A673 (cell line): Measurements from ENCODE around the gene LEMD1. TPM values are rescaled to one million over a fixed set of nuclear protein-coding genes. Genes with fewer than 3 reads are reported as not detected.

Experiments
- BruUV-seq: library from RNA; stranded (reverse); fragments of 400-500 nt; replicated peaks from 2 replicates; lab custom pipeline; 2021; lab: Mats Ljungman, UMichigan
- CTCF ChIA-PET: fragments of 300-600 bp; sonication (Branson Sonifier 250); formaldehyde crosslinking; loops from one replicate; lab custom pipeline; 2022; ENCODE audit warnings: antibody characterized with exemption; lab: Charles Lee
- POLR2A ChIA-PET: fragments of 300-600 bp; sonication (Branson Sonifier 250); formaldehyde crosslinking; loops from one replicate; lab custom pipeline; 2022; ENCODE audit warnings: antibody characterized with exemption; ENCODE audit not compliant: low non-redundant PET; lab: Charles Lee
- DNase-seq: peaks from one replicate; pipeline ENCODE4 v3.0.0-alpha.2; 2015; ENCODE audit warnings: low spot score
- H3K27ac ChIP-seq: fragments of 200-600 bp; sonication (generic); 2 replicates; pipeline ENCODE4 v1.5.1; 2016; ENCODE audit warnings: mixed run types, low read depth, mild to moderate bottlenecking, mixed read lengths, antibody characterized with exemption, low read length; ENCODE audit not compliant: poor library complexity, severe bottlenecking
- H3K27me3 ChIP-seq: fragments of 200-600 bp; sonication (generic); replicated peaks from 2 replicates; pipeline ENCODE4 v1.6.1; 2017; ENCODE audit warnings: mixed run types, low read depth, mild to moderate bottlenecking, mixed read lengths, antibody characterized with exemption, low read length; ENCODE audit not compliant: insufficient read depth, poor library complexity
- H3K36me3 ChIP-seq: fragments of 200-600 bp; sonication (generic); 2 replicates; pipeline ENCODE4 v1.6.1; 2016; ENCODE audit warnings: mixed run types, mild to moderate bottlenecking, mixed read lengths, antibody characterized with exemption, low read length; ENCODE audit not compliant: insufficient read depth, poor library complexity, severe bottlenecking
- H3K4me1 ChIP-seq: fragments of 200-600 bp; sonication (generic); 2 replicates; pipeline ENCODE4 v1.6.1; 2017; ENCODE audit warnings: mixed run types, mild to moderate bottlenecking, mixed read lengths, antibody characterized with exemption, low read length; ENCODE audit not compliant: insufficient read depth, poor library complexity, severe bottlenecking
- H3K4me3 ChIP-seq: fragments of 200-600 bp; sonication (generic); 2 replicates; pipeline ENCODE4 v1.5.1; 2016; ENCODE audit warnings: low read depth, mixed run types, mild to moderate bottlenecking, mixed read lengths, low read length; ENCODE audit not compliant: poor library complexity, severe bottlenecking
- H3K9me3 ChIP-seq: fragments of 200-600 bp; sonication (generic); 2 replicates; pipeline ENCODE4 v1.6.1; 2016; ENCODE audit warnings: mixed run types, low read depth, mild to moderate bottlenecking, mixed read lengths, antibody characterized with exemption, low read length; ENCODE audit not compliant: poor library complexity, severe bottlenecking
- EZH2 ChIP-seq: fragments of 200-600 bp; sonication (generic); IDR thresholded peaks from 2 replicates; pipeline ENCODE4 v1.6.1; 2017; ENCODE audit warnings: borderline replicate concordance, low read depth, mild to moderate bottlenecking, mixed read lengths, antibody characterized with exemption, low read length; ENCODE audit not compliant: poor library complexity, severe bottlenecking
- intact Hi-C: fragments of 100-400 bp; cut with micrococcal nuclease; formaldehyde crosslinking; loops from one replicate; pipeline ENCODE4 v1.10.0; 2022; ENCODE audit not compliant: unreplicated experiment
- total RNA-seq: library from RNA; stranded (reverse); gene quantifications from 2 replicates; pipeline ENCODE4 v1.2.3, GENCODE V29; 2021
- TF ChIP-seq, protein P1 (sequence below): fragments of 300-800, 200-600 bp; sonication (generic); conservative IDR thresholded peaks from 2 replicates; pipeline ENCODE4 v1.5.1; 2017; ENCODE audit warnings: low read depth, mild to moderate bottlenecking, antibody characterized with exemption, low read length, moderate library complexity, mixed read lengths

Gene LEMD1
- total RNA-seq, 1 experiment from 2014 or later, result 1.5 TPM

GRCh38 chr1:205343431-205344065 is 78.3 kb downstream of the LEMD1 start:
- no TSS peak for BruUV-seq

DNA sequence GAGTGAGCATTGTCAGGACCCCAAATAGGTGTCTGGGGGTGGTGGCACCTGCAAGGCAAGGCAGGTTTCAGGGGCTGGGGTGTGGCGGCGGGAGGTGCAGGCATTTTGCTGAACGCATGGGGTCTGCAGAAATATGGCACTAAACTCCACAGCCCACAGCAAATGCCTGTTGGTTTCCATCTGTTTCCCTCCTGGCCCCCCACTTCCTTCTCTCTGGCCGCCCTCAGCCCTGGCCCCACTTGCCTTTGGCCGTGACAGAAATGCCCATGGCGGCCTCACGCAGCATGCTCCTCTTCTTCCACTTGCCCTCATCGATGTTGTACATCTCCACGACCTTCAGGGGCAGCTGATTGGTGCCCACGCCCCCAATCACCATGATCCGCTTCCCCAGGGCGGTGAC is 78.9 kb downstream of the LEMD1 start:
- Histone ChIP-seq H3K27ac (no peak overlapping the region), H3K4me3 (peak overlapping the region; percentile 44), H3K9me3 (no peaks in the 10 kb centered on the region), H3K4me1 (peaks cover 4% of the 10 kb centered on the region), H3K36me3 (no peaks in the 10 kb centered on the region), H3K27me3 (peaks cover 21% of the 10 kb centered on the region)
- TF ChIP-seq, protein P1, sequence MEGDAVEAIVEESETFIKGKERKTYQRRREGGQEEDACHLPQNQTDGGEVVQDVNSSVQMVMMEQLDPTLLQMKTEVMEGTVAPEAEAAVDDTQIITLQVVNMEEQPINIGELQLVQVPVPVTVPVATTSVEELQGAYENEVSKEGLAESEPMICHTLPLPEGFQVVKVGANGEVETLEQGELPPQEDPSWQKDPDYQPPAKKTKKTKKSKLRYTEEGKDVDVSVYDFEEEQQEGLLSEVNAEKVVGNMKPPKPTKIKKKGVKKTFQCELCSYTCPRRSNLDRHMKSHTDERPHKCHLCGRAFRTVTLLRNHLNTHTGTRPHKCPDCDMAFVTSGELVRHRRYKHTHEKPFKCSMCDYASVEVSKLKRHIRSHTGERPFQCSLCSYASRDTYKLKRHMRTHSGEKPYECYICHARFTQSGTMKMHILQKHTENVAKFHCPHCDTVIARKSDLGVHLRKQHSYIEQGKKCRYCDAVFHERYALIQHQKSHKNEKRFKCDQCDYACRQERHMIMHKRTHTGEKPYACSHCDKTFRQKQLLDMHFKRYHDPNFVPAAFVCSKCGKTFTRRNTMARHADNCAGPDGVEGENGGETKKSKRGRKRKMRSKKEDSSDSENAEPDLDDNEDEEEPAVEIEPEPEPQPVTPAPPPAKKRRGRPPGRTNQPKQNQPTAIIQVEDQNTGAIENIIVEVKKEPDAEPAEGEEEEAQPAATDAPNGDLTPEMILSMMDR, result no peak
- TF ChIP-seq EZH2, result no peak
- BruUV-seq, result no TSS peak
- intact Hi-C loops, result no loop called here
- ChIA-PET CTCF (no interaction called here), POLR2A (no interaction called here)
- DNase-seq, result no peak

More at GRCh38 chr1:205343431-205344065, 78.3 kb downstream of the LEMD1 start:
- Histone ChIP-seq H3K9me3 (no peaks in the 10 kb centered on the region), H3K27ac (no peak overlapping the region), H3K27me3 (peaks cover 21% of the 10 kb centered on the region), H3K4me3 (peak overlapping the region; percentile 44), H3K36me3 (no peaks in the 10 kb centered on the region), H3K4me1 (peaks cover 5% of the 10 kb centered on the region)
- intact Hi-C loops, result no loop called here
- no peak for TF ChIP-seq EZH2
- TF ChIP-seq, protein P1, result peak; percentile 23; the same call in 1 of the 2 replicates
- DNase-seq, result no peak
- CTCF ChIA-PET, result interaction anchor here (0.7 kb wide), 1 partner anchor 278 kb away, joined by 5 read pairs; no protein-coding TSS in a partner anchor
- POLR2A ChIA-PET, result no interaction called here

- Histone ChIP-seq H3K36me3 (no peaks in the 10 kb centered on the region), H3K27ac (no peak overlapping the region), H3K27me3 (peaks cover 21% of the 10 kb centered on the region), H3K9me3 (no peaks in the 10 kb centered on the region), H3K4me3 (no peak overlapping the region), H3K4me1 (peaks cover 4% of the 10 kb centered on the region)
- no TSS peak for BruUV-seq
- POLR2A ChIA-PET, result no interaction called here
- CTCF ChIA-PET, result no interaction called here
- intact Hi-C loops, result no loop called here
- no peak for TF ChIP-seq EZH2
- TF ChIP-seq, protein P1, result no peak
- DNase-seq, result no peak
These were observed 81.2 kb downstream of the LEMD1 start for GRCh38 chr1:205340676-205341075.
